ENCODE measurements around the gene HNRNPUL1. TPM values are rescaled to one million over a fixed set of nuclear protein-coding genes. Genes with fewer than 3 reads are reported as not detected.

HNRNPUL1 gene
- total and polyA plus RNA-seq, 10 of the 15 experiments (the other 5 are each of a cell fraction or from before 2014, with no cell fraction given): 11.1 to 276 (median 117) TPM

GRCh38 chr19:41327576-41328156, 63.5 kb downstream of the HNRNPUL1 start (continued):
- TF ChIP-seq REST (IDR thresholded peaks at IDR 0.05; ENCODE audit: low read depth, low read length) (no peak), BACH1 (IDR thresholded peaks at IDR 0.05; ENCODE audit: borderline replicate concordance) (peak; percentile 20; the same call in 1 of the 2 replicates), BHLHE40 (IDR thresholded peaks at IDR 0.05; ENCODE audit: borderline replicate concordance in 1 of 2, low read depth in 2 of 2, low read length in 1 of 2) (peak; percentile 70 to 90), JUND (IDR thresholded peaks at IDR 0.05; ENCODE audit: low read depth, low read length) (no peak), EED (IDR thresholded peaks at IDR 0.05; ENCODE audit: low read depth) (peak; percentile 59), MXI1 (IDR thresholded peaks at IDR 0.05; ENCODE audit: low read depth, low read length) (0 out of 2 replicates have a peak, but pooled peaks have one; percentile 15), GATAD2B (conservative IDR thresholded peaks at IDR 0.05; ENCODE audit: low read depth) (peak; percentile 88), STAT1 (conservative IDR thresholded peaks at IDR 0.05) (no peak), CREM (IDR thresholded peaks at IDR 0.05; ENCODE audit: low read depth) (peak; percentile 52), ZBED1 (IDR thresholded peaks at IDR 0.05; ENCODE audit: borderline replicate concordance) (0 out of 2 replicates have a peak, but pooled peaks have one; percentile 5), CBFB (IDR thresholded peaks at IDR 0.05; ENCODE audit: low read depth) (peak; percentile 64; the same call in 1 of the 2 replicates), ETV6 (conservative IDR thresholded peaks at IDR 0.05 in 1 of 2, IDR thresholded peaks at IDR 0.05 in 1 of 2; ENCODE audit: borderline replicate concordance in 1 of 2, low read depth in 1 of 2) (peak in 1 of 2 experiments; percentile 95; a peak in 1 of 4 replicates), TAF1 (IDR thresholded peaks at IDR 0.05; ENCODE audit: borderline replicate concordance, low read depth, low read length) (0 out of 2 replicates have a peak, but pooled peaks have one; percentile 9), SPI1 (IDR thresholded peaks at IDR 0.05; ENCODE audit: borderline replicate concordance, insufficient read depth, low read depth, low read length) (0 out of 2 replicates have a peak, but pooled peaks have one; percentile 28), IKZF1 (conservative IDR thresholded peaks at IDR 0.05) (peak; percentile 85), SIN3A (IDR thresholded peaks at IDR 0.05; ENCODE audit: low read depth, low read length) (0 out of 2 replicates have a peak, but pooled peaks have one; percentile 35), POLR2AphosphoS5 (IDR thresholded peaks at IDR 0.05; ENCODE audit: low read length) (0 out of 2 replicates have a peak, but pooled peaks have one; percentile 24), KAT2A (conservative IDR thresholded peaks at IDR 0.05; ENCODE audit: control insufficient read depth, low read depth, low read length) (no peak), IKZF2 (IDR thresholded peaks at IDR 0.05) (0 out of 4 replicates have a peak, but pooled peaks of 1 of the 2 experiments have one; percentile 10), EGR1 (IDR thresholded peaks at IDR 0.05; ENCODE audit: borderline replicate concordance in 1 of 2, low read depth in 2 of 2, low read length in 2 of 2) (peak in 1 of 2 experiments; percentile 84; a peak in 1 of 3 replicates), BRCA1 (IDR thresholded peaks at IDR 0.05; ENCODE audit: low read depth, low read length) (no peak), RUNX3 (IDR thresholded peaks at IDR 0.05; ENCODE audit: low read length) (peak; percentile 75)
- TF ChIP-seq, protein P1, sequence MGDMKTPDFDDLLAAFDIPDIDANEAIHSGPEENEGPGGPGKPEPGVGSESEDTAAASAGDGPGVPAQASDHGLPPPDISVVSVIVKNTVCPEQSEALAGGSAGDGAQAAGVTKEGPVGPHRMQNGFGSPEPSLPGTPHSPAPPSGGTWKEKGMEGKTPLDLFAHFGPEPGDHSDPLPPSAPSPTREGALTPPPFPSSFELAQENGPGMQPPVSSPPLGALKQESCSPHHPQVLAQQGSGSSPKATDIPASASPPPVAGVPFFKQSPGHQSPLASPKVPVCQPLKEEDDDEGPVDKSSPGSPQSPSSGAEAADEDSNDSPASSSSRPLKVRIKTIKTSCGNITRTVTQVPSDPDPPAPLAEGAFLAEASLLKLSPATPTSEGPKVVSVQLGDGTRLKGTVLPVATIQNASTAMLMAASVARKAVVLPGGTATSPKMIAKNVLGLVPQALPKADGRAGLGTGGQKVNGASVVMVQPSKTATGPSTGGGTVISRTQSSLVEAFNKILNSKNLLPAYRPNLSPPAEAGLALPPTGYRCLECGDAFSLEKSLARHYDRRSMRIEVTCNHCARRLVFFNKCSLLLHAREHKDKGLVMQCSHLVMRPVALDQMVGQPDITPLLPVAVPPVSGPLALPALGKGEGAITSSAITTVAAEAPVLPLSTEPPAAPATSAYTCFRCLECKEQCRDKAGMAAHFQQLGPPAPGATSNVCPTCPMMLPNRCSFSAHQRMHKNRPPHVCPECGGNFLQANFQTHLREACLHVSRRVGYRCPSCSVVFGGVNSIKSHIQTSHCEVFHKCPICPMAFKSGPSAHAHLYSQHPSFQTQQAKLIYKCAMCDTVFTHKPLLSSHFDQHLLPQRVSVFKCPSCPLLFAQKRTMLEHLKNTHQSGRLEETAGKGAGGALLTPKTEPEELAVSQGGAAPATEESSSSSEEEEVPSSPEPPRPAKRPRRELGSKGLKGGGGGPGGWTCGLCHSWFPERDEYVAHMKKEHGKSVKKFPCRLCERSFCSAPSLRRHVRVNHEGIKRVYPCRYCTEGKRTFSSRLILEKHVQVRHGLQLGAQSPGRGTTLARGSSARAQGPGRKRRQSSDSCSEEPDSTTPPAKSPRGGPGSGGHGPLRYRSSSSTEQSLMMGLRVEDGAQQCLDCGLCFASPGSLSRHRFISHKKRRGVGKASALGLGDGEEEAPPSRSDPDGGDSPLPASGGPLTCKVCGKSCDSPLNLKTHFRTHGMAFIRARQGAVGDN (IDR thresholded peaks at IDR 0.05): peak; percentile 76
